ENCODE measurements around the gene CPXM1. TPM values are rescaled to one million over a fixed set of nuclear protein-coding genes. Genes with fewer than 3 reads are reported as not detected.

Gene CPXM1
- total and polyA plus RNA-seq, 11 donors, result 0.27 to 21.5 (median 0.72) TPM

GRCh38 chr20:2780948-2781347 lies 19.5 kb downstream of the CPXM1 start:
- peaks cover 0 to 24% (median 0%) of the 10 kb centered on the region in 9 donors for H3K27me3 ChIP-seq
- ATAC-seq, result no peak
- DNase-seq, result no peak
- no peak overlapping the region for H3K4me3 ChIP-seq
- H3K9me3 ChIP-seq, result peaks cover 0 to 3% (median 0%) of the 10 kb centered on the region in 12 donors
- no peaks in the 10 kb centered on the region for H3K36me3 ChIP-seq
- intact Hi-C loops (cut with DNase I), result no loop called here
- TF ChIP-seq POLR2A (IDR thresholded peaks at IDR 0.05) (no peak), CTCF (IDR thresholded peaks at IDR 0.05) (no peak)
- no peaks in the 10 kb centered on the region for H3K4me1 ChIP-seq
- 28 to 42% (median 35%) methylated on average over 3 of the region's 3 CpGs for WGBS, 4 donors
- H3K27ac ChIP-seq, result no peak overlapping the region

GRCh38 chr20:2778602-2779321 lies 21.7 kb downstream of the CPXM1 start:
- no peak for TF ChIP-seq POLR2A (IDR thresholded peaks at IDR 0.05)
- TF ChIP-seq CTCF (IDR thresholded peaks at IDR 0.05), result no peak
- no peak overlapping the region for H3K4me3 ChIP-seq
- ATAC-seq (no peak), DNase-seq (no peak)
- H3K36me3 ChIP-seq, result no peaks in the 10 kb centered on the region
- 79 to 87% (median 84%) methylated on average over 10 of the region's 10 CpGs for WGBS, 4 donors
- H3K9me3 ChIP-seq, result peaks cover 0 to 12% (median 2%) of the 10 kb centered on the region in 12 donors
- intact Hi-C loops (cut with DNase I), result no loop called here
- H3K4me1 ChIP-seq, result no peaks in the 10 kb centered on the region
- no peak overlapping the region for H3K27ac ChIP-seq
- H3K27me3 ChIP-seq, result peaks cover 0 to 29% (median 0%) of the 10 kb centered on the region in 9 donors

GRCh38 chr20:2775139-2775538 lies 25.3 kb downstream of the CPXM1 start:
- no peak for DNase-seq
- H3K4me3 ChIP-seq, result no peak overlapping the region
- WGBS, 4 donors, result 81 to 89% (median 86%) methylated on average over 3 of the region's 3 CpGs
- no peak for ATAC-seq
- no peak overlapping the region for H3K27ac ChIP-seq
- no peak for TF ChIP-seq CTCF (IDR thresholded peaks at IDR 0.05)
- TF ChIP-seq POLR2A (IDR thresholded peaks at IDR 0.05), result no peak
- H3K9me3 ChIP-seq, result peaks cover 0 to 12% (median 2%) of the 10 kb centered on the region in 12 donors
- intact Hi-C loops (cut with DNase I), result no loop called here
- no peaks in the 10 kb centered on the region for H3K36me3 ChIP-seq
- peaks cover 0 to 16% (median 0%) of the 10 kb centered on the region in 9 donors for H3K27me3 ChIP-seq
- no peaks in the 10 kb centered on the region for H3K4me1 ChIP-seq

- H3K9me3 ChIP-seq, result peaks cover 0 to 12% (median 2%) of the 10 kb centered on the region in 12 donors
- intact Hi-C loops (cut with DNase I), result no loop called here
- H3K4me3 ChIP-seq, result no peak overlapping the region
- DNase-seq, result no peak
- H3K36me3 ChIP-seq, result no peaks in the 10 kb centered on the region
- TF ChIP-seq POLR2A (IDR thresholded peaks at IDR 0.05) (no peak), CTCF (IDR thresholded peaks at IDR 0.05) (no peak)
- WGBS, 4 donors, result 79 to 93% (median 90%) methylated on average over 9 of the region's 9 CpGs
- H3K27me3 ChIP-seq, result peaks cover 0 to 18% (median 0%) of the 10 kb centered on the region in 9 donors
- no peak for ATAC-seq
- no peaks in the 10 kb centered on the region for H3K4me1 ChIP-seq
- no peak overlapping the region for H3K27ac ChIP-seq
Observed at GRCh38 chr20:2773812-2774211, 26.6 kb downstream of the CPXM1 start.
